ENCODE measurements around the gene DNM1. TPM values are rescaled to one million over a fixed set of nuclear protein-coding genes. Genes with fewer than 3 reads are reported as not detected.

DNM1 gene
- polyA plus RNA-seq, 1 of the 3 experiments (the other 2 are of a cell fraction): 35.7 TPM

DNA sequence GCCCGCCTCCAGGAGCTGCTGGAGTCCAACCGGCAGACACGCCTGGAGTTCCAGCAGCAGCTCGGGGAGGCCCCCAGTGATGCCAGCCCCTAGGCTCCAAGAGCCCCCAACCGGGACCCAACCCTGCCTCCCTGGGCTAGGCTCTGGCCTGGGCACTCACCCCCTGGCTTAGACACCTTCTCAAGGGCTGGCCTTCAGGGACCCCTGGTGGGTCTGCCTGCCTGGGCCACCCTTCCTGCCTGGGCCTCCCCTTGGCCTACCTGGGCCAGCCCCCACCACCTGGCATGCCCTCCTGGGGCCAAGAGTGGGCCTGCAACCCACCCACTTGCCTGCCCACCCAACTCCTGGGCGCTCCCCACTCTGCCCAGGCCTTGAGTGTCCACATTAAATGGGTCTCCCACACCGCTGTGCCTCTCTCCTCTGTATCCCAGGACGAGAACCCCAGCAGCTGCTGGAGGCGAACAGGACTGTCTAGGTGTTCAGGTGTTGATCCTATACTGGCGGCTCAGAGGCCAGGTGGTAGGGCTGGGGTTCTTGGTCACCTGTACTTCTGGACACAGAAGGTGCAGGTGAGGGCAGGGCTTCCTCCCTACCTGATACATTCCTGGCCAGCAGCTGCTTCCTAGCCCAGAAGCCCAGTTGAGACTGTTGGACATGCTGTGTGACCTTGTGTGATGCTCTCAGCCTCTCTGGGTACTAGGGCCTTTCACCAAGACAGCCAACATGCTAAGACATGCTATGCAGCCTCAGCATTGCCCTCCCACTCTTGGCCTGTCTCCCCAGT is 39.5 kb upstream of the DNM1 start:
- POLR2A ChIA-PET: no interaction called here
- H3K27me3 ChIP-seq (ENCODE audit: insufficient read depth): no peaks in the 10 kb centered on the region
- no peak for DNase-seq
- no peak overlapping the region for H3K4me3 ChIP-seq (ENCODE audit: low read depth in 2 of 2, low read length in 1 of 2)
- H3K9me2 ChIP-seq: no peaks in the 10 kb centered on the region
- H3K4me1 ChIP-seq (ENCODE audit: control insufficient read depth in 1 of 2, insufficient read depth in 2 of 2, low read depth in 1 of 2, low read length in 1 of 2): peaks cover 0 to 12% of the 10 kb centered on the region in 2 experiments; a peak in 2 of 4 replicates
- H2AFZ ChIP-seq (ENCODE audit: low read depth): no peak overlapping the region
- no peak overlapping the region for H3K9ac ChIP-seq
- H3K79me2 ChIP-seq (ENCODE audit: insufficient read depth): peaks cover 11% of the 10 kb centered on the region
- no peak overlapping the region for H3K4me2 ChIP-seq
- no peak for TF ChIP-seq RFX5 (IDR thresholded peaks at IDR 0.05; ENCODE audit: low read length)
- TF ChIP-seq FOXM1 (IDR thresholded peaks at IDR 0.05; ENCODE audit: low read depth): no peak
- no peak for TF ChIP-seq NFIC (IDR thresholded peaks at IDR 0.05; ENCODE audit: borderline replicate concordance)
- TF ChIP-seq MXI1 (IDR thresholded peaks at IDR 0.05; ENCODE audit: low read depth, low read length): no peak
- TF ChIP-seq NRF1 (IDR thresholded peaks at IDR 0.05; ENCODE audit: low read depth, low read length): no peak
- H4K20me1 ChIP-seq (ENCODE audit: insufficient read depth): no peaks in the 10 kb centered on the region
- H3K27ac ChIP-seq (ENCODE audit: low read depth in 2 of 2, low read length in 1 of 2): no peak overlapping the region
- H3F3A ChIP-seq (replicated peaks; ENCODE audit: insufficient read depth): peaks cover 6% of the 10 kb centered on the region
- CTCF ChIA-PET: interaction anchor here (1.5 kb wide), 1 partner anchor 46 kb away, joined by 5 read pairs; no protein-coding TSS in a partner anchor
- H3K9me3 ChIP-seq: no peaks in the 10 kb centered on the region
- 96% methylated on average over 5 of the region's 10 CpGs for WGBS (ENCODE audit: low lambda C conversion rate)
- peaks cover 4 to 45% of the 10 kb centered on the region in 2 experiments for H3K36me3 ChIP-seq (replicated peaks in 1 of 2; ENCODE audit: control insufficient read depth in 1 of 2, insufficient read depth in 2 of 2, low read length in 1 of 2)

GRCh38 chr9:128164307-128164885 is 38.8 kb upstream of the DNM1 start:
- POLR2A ChIA-PET: no interaction called here
- WGBS (ENCODE audit: low lambda C conversion rate): 89% methylated on average over 10 of the region's 14 CpGs
- Histone ChIP-seq H3K9me3 (no peaks in the 10 kb centered on the region), H3F3A (replicated peaks; ENCODE audit: insufficient read depth) (peaks cover 6% of the 10 kb centered on the region), H2AFZ (ENCODE audit: low read depth) (no peak overlapping the region), H3K36me3 (replicated peaks in 1 of 2; ENCODE audit: control insufficient read depth in 1 of 2, insufficient read depth in 2 of 2, low read length in 1 of 2) (peaks cover 6 to 51% of the 10 kb centered on the region in 2 experiments), H3K27me3 (ENCODE audit: insufficient read depth) (no peaks in the 10 kb centered on the region), H3K4me2 (no peak overlapping the region), H3K4me3 (ENCODE audit: low read depth in 2 of 2, low read length in 1 of 2) (no peak overlapping the region), H4K20me1 (ENCODE audit: insufficient read depth) (no peaks in the 10 kb centered on the region), H3K4me1 (ENCODE audit: control insufficient read depth in 1 of 2, insufficient read depth in 2 of 2, low read depth in 1 of 2, low read length in 1 of 2) (peaks cover 0 to 10% of the 10 kb centered on the region in 2 experiments; a peak in 2 of 4 replicates), H3K79me2 (ENCODE audit: insufficient read depth) (peaks cover 11% of the 10 kb centered on the region), H3K27ac (ENCODE audit: low read depth in 2 of 2, low read length in 1 of 2) (no peak overlapping the region), H3K9me2 (no peaks in the 10 kb centered on the region), H3K9ac (no peak overlapping the region)
- no peak for DNase-seq
- CTCF ChIA-PET: interaction anchor here (1.5 kb wide), 1 partner anchor 47 kb away, joined by 5 read pairs; no protein-coding TSS in a partner anchor
- TF ChIP-seq EZH2phosphoT487 (IDR thresholded peaks at IDR 0.05; ENCODE audit: borderline replicate concordance, low read depth) (no peak), GATA2 (CRISPR knock-in tag; IDR thresholded peaks at IDR 0.05) (no peak), GABPA (IDR thresholded peaks at IDR 0.05; ENCODE audit: low read depth) (no peak), POLR2AphosphoS5 (IDR thresholded peaks at IDR 0.05; ENCODE audit: low read depth, low read length) (no peak), RCOR1 (IDR thresholded peaks at IDR 0.05; ENCODE audit: low read length) (no peak), YY1 (IDR thresholded peaks at IDR 0.05; ENCODE audit: low read depth) (no peak), RAD21 (IDR thresholded peaks at IDR 0.05; ENCODE audit: low read length) (no peak), CTCF (IDR thresholded peaks at IDR 0.05) (no peak), SMC3 (IDR thresholded peaks at IDR 0.05; ENCODE audit: low read depth, low read length) (no peak), JUND (IDR thresholded peaks at IDR 0.05) (no peak), USF1 (IDR thresholded peaks at IDR 0.05; ENCODE audit: borderline replicate concordance, low read depth) (no peak), FOXJ3 (CRISPR knock-in tag; IDR thresholded peaks at IDR 0.05) (no peak)
- TF ChIP-seq, protein P1, sequence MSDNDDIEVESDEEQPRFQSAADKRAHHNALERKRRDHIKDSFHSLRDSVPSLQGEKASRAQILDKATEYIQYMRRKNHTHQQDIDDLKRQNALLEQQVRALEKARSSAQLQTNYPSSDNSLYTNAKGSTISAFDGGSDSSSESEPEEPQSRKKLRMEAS (IDR thresholded peaks at IDR 0.05; ENCODE audit: low read depth): no peak
- TF ChIP-seq, protein P2, sequence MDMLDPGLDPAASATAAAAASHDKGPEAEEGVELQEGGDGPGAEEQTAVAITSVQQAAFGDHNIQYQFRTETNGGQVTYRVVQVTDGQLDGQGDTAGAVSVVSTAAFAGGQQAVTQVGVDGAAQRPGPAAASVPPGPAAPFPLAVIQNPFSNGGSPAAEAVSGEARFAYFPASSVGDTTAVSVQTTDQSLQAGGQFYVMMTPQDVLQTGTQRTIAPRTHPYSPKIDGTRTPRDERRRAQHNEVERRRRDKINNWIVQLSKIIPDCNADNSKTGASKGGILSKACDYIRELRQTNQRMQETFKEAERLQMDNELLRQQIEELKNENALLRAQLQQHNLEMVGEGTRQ (IDR thresholded peaks at IDR 0.05; ENCODE audit: borderline replicate concordance, low read depth, low read length): no peak
- TF ChIP-seq, protein P3, sequence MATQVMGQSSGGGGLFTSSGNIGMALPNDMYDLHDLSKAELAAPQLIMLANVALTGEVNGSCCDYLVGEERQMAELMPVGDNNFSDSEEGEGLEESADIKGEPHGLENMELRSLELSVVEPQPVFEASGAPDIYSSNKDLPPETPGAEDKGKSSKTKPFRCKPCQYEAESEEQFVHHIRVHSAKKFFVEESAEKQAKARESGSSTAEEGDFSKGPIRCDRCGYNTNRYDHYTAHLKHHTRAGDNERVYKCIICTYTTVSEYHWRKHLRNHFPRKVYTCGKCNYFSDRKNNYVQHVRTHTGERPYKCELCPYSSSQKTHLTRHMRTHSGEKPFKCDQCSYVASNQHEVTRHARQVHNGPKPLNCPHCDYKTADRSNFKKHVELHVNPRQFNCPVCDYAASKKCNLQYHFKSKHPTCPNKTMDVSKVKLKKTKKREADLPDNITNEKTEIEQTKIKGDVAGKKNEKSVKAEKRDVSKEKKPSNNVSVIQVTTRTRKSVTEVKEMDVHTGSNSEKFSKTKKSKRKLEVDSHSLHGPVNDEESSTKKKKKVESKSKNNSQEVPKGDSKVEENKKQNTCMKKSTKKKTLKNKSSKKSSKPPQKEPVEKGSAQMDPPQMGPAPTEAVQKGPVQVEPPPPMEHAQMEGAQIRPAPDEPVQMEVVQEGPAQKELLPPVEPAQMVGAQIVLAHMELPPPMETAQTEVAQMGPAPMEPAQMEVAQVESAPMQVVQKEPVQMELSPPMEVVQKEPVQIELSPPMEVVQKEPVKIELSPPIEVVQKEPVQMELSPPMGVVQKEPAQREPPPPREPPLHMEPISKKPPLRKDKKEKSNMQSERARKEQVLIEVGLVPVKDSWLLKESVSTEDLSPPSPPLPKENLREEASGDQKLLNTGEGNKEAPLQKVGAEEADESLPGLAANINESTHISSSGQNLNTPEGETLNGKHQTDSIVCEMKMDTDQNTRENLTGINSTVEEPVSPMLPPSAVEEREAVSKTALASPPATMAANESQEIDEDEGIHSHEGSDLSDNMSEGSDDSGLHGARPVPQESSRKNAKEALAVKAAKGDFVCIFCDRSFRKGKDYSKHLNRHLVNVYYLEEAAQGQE (IDR thresholded peaks at IDR 0.05; ENCODE audit: low read depth, low read length): no peak

Measured in SK-N-SH (cell line).